ENCODE data around the gene C5orf63. TPM values are rescaled to one million over a fixed set of nuclear protein-coding genes. Genes with fewer than 3 reads are reported as not detected.

The C5orf63 gene
- total RNA-seq, 1 donor from 2014 or later, result 5.1 TPM

GRCh38 chr5:127074466-127074865 lies 1.2 kb upstream of the C5orf63 start:
- Mint-ChIP-seq H3K36me3 (no peaks in the 10 kb centered on the region), H3K27me3 (peaks cover 2% of the 10 kb centered on the region), H3K4me1 (ENCODE audit: unreplicated experiment) (peaks cover 12% of the 10 kb centered on the region), H3K27ac (no peak overlapping the region), H3K4me3 (peak overlapping the region; percentile 91), H3K9me3 (no peaks in the 10 kb centered on the region)
- no peak for TF ChIP-seq CTCF (conservative IDR thresholded peaks at IDR 0.05)
- no peak for DNase-seq (ENCODE audit: extremely low spot score, unreplicated experiment)

GRCh38 chr5:127070243-127070642 lies 3.1 kb downstream of the C5orf63 start:
- Mint-ChIP-seq H3K4me3 (no peak overlapping the region), H3K36me3 (no peaks in the 10 kb centered on the region), H3K27me3 (no peaks in the 10 kb centered on the region), H3K9me3 (no peaks in the 10 kb centered on the region), H3K4me1 (ENCODE audit: unreplicated experiment) (peaks cover 8% of the 10 kb centered on the region), H3K27ac (no peak overlapping the region)
- no peak for TF ChIP-seq CTCF (conservative IDR thresholded peaks at IDR 0.05)
- no peak for DNase-seq (ENCODE audit: extremely low spot score, unreplicated experiment)

- TF ChIP-seq CTCF (conservative IDR thresholded peaks at IDR 0.05), result no peak
- peaks cover 8% of the 10 kb centered on the region for H3K4me1 Mint-ChIP-seq (ENCODE audit: unreplicated experiment)
- no peak overlapping the region for H3K4me3 Mint-ChIP-seq
- H3K27ac Mint-ChIP-seq, result no peak overlapping the region
- no peaks in the 10 kb centered on the region for H3K9me3 Mint-ChIP-seq
- H3K36me3 Mint-ChIP-seq, result no peaks in the 10 kb centered on the region
- no peak for DNase-seq (ENCODE audit: extremely low spot score, unreplicated experiment)
- H3K27me3 Mint-ChIP-seq, result no peaks in the 10 kb centered on the region
These were observed 4.6 kb downstream of the C5orf63 start for GRCh38 chr5:127068493-127069214.

DNA sequence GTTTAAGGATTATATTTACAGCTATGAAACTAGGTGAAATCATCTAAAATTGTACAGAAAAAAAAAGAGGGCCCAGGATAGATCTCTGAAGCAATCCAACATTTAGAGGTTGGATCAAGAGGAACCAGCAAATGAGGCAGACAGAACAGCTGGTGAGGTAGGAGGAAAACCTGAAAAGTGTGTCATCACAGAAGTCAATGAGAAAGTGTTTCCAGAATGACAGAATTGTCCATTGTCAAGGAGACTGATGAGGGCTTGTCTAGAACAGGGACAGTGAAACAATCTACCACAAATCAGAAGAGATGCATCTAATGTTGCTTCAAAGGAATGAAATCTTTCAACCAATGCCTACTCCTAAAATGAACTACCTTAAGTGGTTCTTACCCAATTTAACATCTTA lies 6.6 kb downstream of the C5orf63 start:
- no peak overlapping the region for H3K27ac Mint-ChIP-seq
- no peaks in the 10 kb centered on the region for H3K9me3 Mint-ChIP-seq
- H3K4me1 Mint-ChIP-seq (ENCODE audit: unreplicated experiment), result peaks cover 12% of the 10 kb centered on the region
- H3K36me3 Mint-ChIP-seq, result no peaks in the 10 kb centered on the region
- TF ChIP-seq CTCF (conservative IDR thresholded peaks at IDR 0.05), result no peak
- H3K27me3 Mint-ChIP-seq, result no peaks in the 10 kb centered on the region
- DNase-seq (ENCODE audit: extremely low spot score, unreplicated experiment), result no peak
- H3K4me3 Mint-ChIP-seq, result no peak overlapping the region

- DNase-seq (ENCODE audit: extremely low spot score, unreplicated experiment), result no peak
- Mint-ChIP-seq H3K27me3 (no peaks in the 10 kb centered on the region), H3K9me3 (no peaks in the 10 kb centered on the region), H3K4me3 (no peak overlapping the region), H3K36me3 (no peaks in the 10 kb centered on the region), H3K4me1 (ENCODE audit: unreplicated experiment) (peaks cover 12% of the 10 kb centered on the region), H3K27ac (no peak overlapping the region)
- no peak for TF ChIP-seq CTCF (conservative IDR thresholded peaks at IDR 0.05)
These were observed 9.0 kb downstream of the C5orf63 start for GRCh38 chr5:127064253-127064840.

Data from type B pancreatic cell (in vitro differentiated cells).